CD4-positive, alpha-beta T cell treated with Interleukin-1 beta for 1 hour (primary cell): ENCODE results near the gene KLHDC2.
"Not testable (repeated sequence)": the region's sequence is repeated elsewhere in the genome, so short reads cannot be mapped to it uniquely, and the experiment has no call there.

Experiments
- DNase-seq, 2 donors: peaks; one replicate each; pipeline ENCODE4 v3.0.0-alpha.2; 2020 to 2022

The KLHDC2 gene

GRCh38 chr14:49783394-49784014, 15.6 kb downstream of the KLHDC2 start:
- DNase-seq = no peak

DNA sequence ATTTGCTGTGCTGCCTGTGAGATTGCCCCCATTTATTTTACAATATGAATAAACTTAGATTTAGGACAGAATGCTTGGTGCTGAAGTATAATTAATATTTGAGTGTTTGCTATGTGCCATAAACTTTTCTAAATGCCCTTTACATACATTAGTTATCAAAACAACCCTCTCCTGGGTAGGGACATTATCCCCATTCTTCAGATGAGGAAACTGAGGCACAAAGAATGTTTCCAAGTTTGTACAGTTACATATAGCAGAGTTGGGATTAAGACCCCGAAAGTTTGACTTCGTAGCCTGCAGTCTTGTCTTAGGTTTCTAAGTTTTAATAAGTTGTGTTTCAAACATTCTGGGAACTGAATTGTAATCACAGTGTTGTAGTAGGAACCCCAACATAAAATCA, 18.4 kb downstream of the KLHDC2 start:
- no peak for DNase-seq

DNA sequence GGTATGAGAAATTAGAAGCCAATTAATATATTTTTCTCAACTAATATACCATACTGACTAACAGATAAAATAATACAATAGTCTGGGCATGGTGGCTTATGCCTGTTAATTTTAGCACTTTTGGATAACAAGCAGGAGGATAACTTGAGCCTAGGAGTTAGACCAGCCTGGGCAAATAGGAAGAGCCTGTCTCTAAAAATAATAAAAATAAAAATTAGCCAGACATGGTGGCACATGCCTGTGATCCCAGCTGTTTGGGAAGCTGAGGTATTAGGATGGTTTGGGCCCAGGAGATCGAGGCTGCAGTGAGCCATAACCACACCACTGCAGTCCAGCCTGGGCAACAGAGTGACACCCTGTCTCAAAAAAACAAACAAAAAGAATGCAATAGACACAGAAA, 24.7 kb downstream of the KLHDC2 start:
- no peak for DNase-seq

- DNase-seq = no peak
Observed at GRCh38 chr14:49796025-49796424, 28.1 kb downstream of the KLHDC2 start.

GRCh38 chr14:49808780-49809179, 40.8 kb downstream of the KLHDC2 start:
- DNase-seq = no peak

DNA sequence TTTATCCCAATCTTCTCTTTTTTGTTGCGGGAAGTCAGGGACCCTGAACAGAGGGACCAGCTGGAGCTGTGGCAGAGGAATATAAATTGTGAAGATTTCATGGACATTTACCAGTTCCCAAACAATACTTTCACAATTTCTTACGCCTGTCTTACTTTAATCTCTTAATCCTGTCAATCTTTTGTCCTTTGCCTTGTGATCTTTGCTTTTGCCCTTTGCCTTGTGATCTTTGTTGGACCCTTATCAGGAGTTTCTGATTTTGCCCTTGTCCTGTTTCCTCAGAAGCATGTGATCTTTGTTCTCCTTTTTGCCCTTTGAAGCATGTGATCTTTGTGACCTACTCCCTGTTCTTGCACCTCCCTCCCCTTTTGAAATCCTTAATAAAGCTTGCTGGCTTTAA, 48.2 kb downstream of the KLHDC2 start:
- DNase-seq = not testable (repeated sequence)

- DNase-seq = no peak
Observed at GRCh38 chr14:49816844-49817243, 48.9 kb downstream of the KLHDC2 start.

GRCh38 chr14:49820176-49820575, 52.2 kb downstream of the KLHDC2 start:
- no peak for DNase-seq

- no peak for DNase-seq
Observed at GRCh38 chr14:49828640-49829039, 60.7 kb downstream of the KLHDC2 start.
